GM13977 (cell line): ENCODE measurements around the gene AKAP9.
"Not testable (repeated sequence)": the region's sequence is repeated elsewhere in the genome, so short reads cannot be mapped to it uniquely, and the experiment has no call there.

ENCODE experiments used
- DNase-seq: peaks from one replicate; pipeline ENCODE4 v3.0.0; 2012; ENCODE audit warnings: low spot score
- CTCF ChIP-seq: IDR thresholded peaks from 2 replicates; pipeline ENCODE4 v1.5.1; 2012; ENCODE audit warnings: mild to moderate bottlenecking, control low read depth; ENCODE audit not compliant: insufficient read depth; ENCODE audit errors: extremely low read depth, missing control alignments
- in situ Hi-C: fragments of 300-500 bp; cut with MboI; formaldehyde crosslinking; loops from one replicate; pipeline ENCODE4 v1.12.0; 2022; ENCODE audit warnings: low sequenced_read_pairs, low pct_unique_long_range_greater_than_20kb, mixed read lengths, inconsistent platforms; ENCODE audit not compliant: unreplicated experiment

Gene AKAP9

DNA sequence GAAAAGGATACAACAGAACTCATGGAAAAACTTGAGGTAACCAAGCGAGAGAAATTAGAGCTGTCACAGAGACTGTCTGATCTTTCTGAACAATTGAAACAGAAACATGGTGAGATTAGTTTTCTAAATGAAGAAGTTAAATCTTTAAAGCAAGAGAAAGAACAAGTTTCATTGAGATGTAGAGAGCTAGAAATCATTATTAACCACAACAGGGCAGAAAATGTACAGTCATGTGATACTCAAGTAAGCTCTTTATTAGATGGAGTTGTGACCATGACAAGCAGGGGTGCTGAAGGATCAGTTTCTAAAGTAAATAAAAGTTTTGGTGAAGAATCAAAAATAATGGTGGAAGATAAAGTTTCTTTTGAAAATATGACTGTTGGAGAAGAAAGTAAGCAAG lies 62.1 kb downstream of the AKAP9 start:
- in situ Hi-C loops: no loop called here
- TF ChIP-seq CTCF: no peak
- DNase-seq: no peak

GRCh38 chr7:92006046-92006445 lies 65.4 kb downstream of the AKAP9 start:
- in situ Hi-C loops: no loop called here
- no peak for DNase-seq
- TF ChIP-seq CTCF: no peak

DNA sequence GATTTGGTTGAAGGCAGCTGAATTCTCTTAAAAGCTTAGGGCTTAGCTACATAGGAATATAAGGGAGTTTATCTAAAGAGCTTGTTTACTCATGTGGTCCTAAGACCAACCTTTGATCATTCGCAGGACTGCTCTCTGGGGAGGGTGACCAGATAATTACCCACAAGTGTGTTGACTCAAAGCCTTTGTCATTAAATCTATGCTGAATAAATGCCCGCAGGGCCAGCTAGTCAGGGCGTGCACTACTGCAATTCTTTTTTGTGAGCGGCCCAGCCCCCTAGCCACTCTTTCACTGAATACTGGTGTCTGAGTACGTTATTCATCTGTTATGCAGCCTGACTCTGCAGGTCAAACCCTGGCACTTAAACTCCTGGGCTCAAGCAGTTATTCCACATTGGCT lies 69.6 kb downstream of the AKAP9 start:
- no peak for DNase-seq
- in situ Hi-C loops: no loop called here
- TF ChIP-seq CTCF: no peak

DNA sequence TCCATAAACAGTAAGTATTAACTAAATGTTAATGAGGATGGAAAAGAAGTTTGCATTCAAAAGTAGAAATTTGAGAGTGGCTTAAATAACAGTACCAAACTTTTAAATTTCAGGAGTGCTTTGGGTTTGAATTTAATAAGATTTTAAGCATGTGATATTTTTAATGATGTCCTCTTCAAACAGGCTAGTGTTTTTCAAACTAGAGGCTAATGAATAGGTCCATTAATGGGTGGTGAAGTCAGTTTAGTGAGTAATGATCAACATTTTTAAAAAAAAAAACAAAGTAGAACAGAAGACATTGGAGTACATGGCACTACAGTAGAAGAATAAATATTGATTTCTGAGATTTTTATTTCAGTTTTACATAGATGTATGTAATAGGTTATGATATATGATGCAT lies 72.9 kb downstream of the AKAP9 start:
- in situ Hi-C loops: no loop called here
- TF ChIP-seq CTCF: no peak
- no peak for DNase-seq

- no peak for DNase-seq
- TF ChIP-seq CTCF: no peak
- in situ Hi-C loops: no loop called here
Observed at GRCh38 chr7:92020636-92021035, 80.0 kb downstream of the AKAP9 start.

DNA sequence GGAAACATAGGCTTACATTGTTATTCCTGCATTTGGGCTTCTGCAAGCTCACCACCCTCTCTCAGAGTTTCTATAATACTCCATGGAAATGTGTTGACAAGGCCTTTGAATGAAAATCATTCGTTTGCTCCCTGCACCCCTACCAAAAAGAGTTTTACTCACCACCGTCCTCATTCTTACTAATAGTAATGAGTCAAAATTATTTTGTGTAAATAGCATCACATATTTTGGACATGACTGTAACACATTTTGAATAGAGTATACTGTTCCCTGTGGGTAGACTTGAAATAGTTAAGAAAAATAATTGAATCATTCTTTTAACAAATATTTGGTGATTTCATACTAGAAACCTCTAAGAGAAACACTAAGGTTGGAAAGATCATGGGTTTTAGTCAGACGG lies 84.6 kb downstream of the AKAP9 start:
- in situ Hi-C loops: no loop called here
- DNase-seq: no peak
- TF ChIP-seq CTCF: no peak

DNA sequence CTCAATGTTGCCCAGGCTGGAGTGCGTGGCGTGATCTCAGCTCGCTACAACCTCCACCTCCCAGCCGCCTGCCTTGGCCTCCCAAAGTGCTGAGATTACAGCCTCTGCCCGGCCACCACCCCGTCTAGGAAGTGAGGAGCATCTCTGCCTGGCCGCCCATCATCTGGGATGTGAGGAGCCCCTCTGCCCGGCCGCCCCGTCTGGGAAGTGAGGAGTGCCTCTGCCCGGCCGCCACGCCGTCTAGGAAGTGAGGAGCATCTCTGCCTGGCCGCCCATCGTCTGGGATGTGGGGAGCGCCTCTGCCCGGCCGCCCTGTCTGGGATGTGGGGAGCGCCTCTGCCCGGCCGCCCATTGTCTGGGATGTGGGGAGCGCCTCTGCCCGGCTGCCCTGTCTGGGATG lies 86.0 kb downstream of the AKAP9 start:
- in situ Hi-C loops: not testable (repeated sequence)

GRCh38 chr7:92027128-92027527 lies 86.5 kb downstream of the AKAP9 start:
- in situ Hi-C loops: not testable (repeated sequence)

More for the DNA sequence above, 86.0 kb downstream of the AKAP9 start:
- not testable (repeated sequence) for DNase-seq

More at GRCh38 chr7:92027128-92027527, 86.5 kb downstream of the AKAP9 start:
- not testable (repeated sequence) for DNase-seq
